Panc1 (cell line): ENCODE measurements around the gene RNU1-4.
"Not testable (repeated sequence)": the region's sequence is repeated elsewhere in the genome, so short reads cannot be mapped to it uniquely, and the experiment has no call there.

Experiments
- CTCF ChIP-seq: fragments of 450-650 bp; IDR thresholded peaks from 2 replicates; pipeline ENCODE4 v1.5.1; 2017; ENCODE audit warnings: mild to moderate bottlenecking
- SIN3A ChIP-seq: IDR thresholded peaks from 2 replicates; pipeline ENCODE4 v1.6.1; 2012; ENCODE audit warnings: low read depth, mild to moderate bottlenecking, low read length, moderate library complexity, borderline replicate concordance; ENCODE audit not compliant: insufficient read depth

GRCh38 chr1:16703141-16703540 is 37.2 kb upstream of the RNU1-4 start:
- TF ChIP-seq CTCF, SIN3A: not testable (repeated sequence)
